Measurements from ENCODE around the gene TNFRSF1A. TPM values are rescaled to one million over a fixed set of nuclear protein-coding genes. Genes with fewer than 3 reads are reported as not detected.

The TNFRSF1A gene
- total and polyA plus RNA-seq, 2 of the 13 experiments (the other 11 are each of a cell fraction or from before 2014, with no cell fraction given) = 41.5 to 61.2 TPM

GRCh38 chr12:6341417-6342139 lies at the start of gene TNFRSF1A (continued):
- TF ChIP-seq HDAC1 (CRISPR knock-in tag; IDR thresholded peaks at IDR 0.05) (peak; percentile 81), NFKB2 (CRISPR knock-in tag; IDR thresholded peaks at IDR 0.05; ENCODE audit: borderline replicate concordance) (peak; percentile 45; the same call in 1 of the 2 replicates), ZNF547 (CRISPR knock-in tag; IDR thresholded peaks at IDR 0.05) (0 out of 2 replicates have a peak, but pooled peaks have one; percentile 21), ZNF780A (CRISPR knock-in tag; IDR thresholded peaks at IDR 0.05) (peak; percentile 67; the same call in 1 of the 2 replicates), TEAD3 (CRISPR knock-in tag; optimal IDR thresholded peaks at IDR 0.05; ENCODE audit: borderline replicate concordance) (peak; percentile 10), ZNF18 (CRISPR knock-in tag; IDR thresholded peaks at IDR 0.05; ENCODE audit: insufficient replicate concordance) (peak; percentile 3), ZNF878 (CRISPR knock-in tag; IDR thresholded peaks at IDR 0.05) (0 out of 2 replicates have a peak, but pooled peaks have one; percentile 38), ZNF766 (CRISPR knock-in tag; IDR thresholded peaks at IDR 0.05; ENCODE audit: borderline replicate concordance) (no peak; the same call in 1 of the 2 replicates), CERS6 (CRISPR knock-in tag; IDR thresholded peaks at IDR 0.05) (peak; percentile 36; the same call in 1 of the 2 replicates), ZMYM3 (CRISPR knock-in tag; IDR thresholded peaks at IDR 0.05) (peak; percentile 79; the same call in 1 of the 2 replicates), ZBTB8A (CRISPR knock-in tag; IDR thresholded peaks at IDR 0.05; ENCODE audit: borderline replicate concordance, low read depth) (0 out of 2 replicates have a peak, but pooled peaks have one; percentile 33), ZNF687 (CRISPR knock-in tag; IDR thresholded peaks at IDR 0.05) (peak; percentile 89), HIVEP1 (CRISPR knock-in tag; IDR thresholded peaks at IDR 0.05) (no peak), ZNF101 (CRISPR knock-in tag; IDR thresholded peaks at IDR 0.05; ENCODE audit: borderline replicate concordance, low read depth) (0 out of 2 replicates have a peak, but pooled peaks have one; percentile 20), ZNF737 (CRISPR knock-in tag; IDR thresholded peaks at IDR 0.05; ENCODE audit: borderline replicate concordance) (0 out of 2 replicates have a peak, but pooled peaks have one; percentile 22), BRCA1 (CRISPR knock-in tag; IDR thresholded peaks at IDR 0.05) (0 out of 2 replicates have a peak, but pooled peaks have one; percentile 38), ZNF570 (CRISPR knock-in tag; IDR thresholded peaks at IDR 0.05; ENCODE audit: borderline replicate concordance) (peak; percentile 46; the same call in 1 of the 2 replicates), ZNF232 (CRISPR knock-in tag; IDR thresholded peaks at IDR 0.05; ENCODE audit: borderline replicate concordance) (peak; percentile 52; the same call in 1 of the 2 replicates), MTERF4 (CRISPR knock-in tag; IDR thresholded peaks at IDR 0.05) (peak; percentile 59; the same call in 1 of the 2 replicates), ZNF44 (CRISPR knock-in tag; IDR thresholded peaks at IDR 0.05) (peak; percentile 28; the same call in 1 of the 2 replicates), DNMT1 (CRISPR knock-in tag; IDR thresholded peaks at IDR 0.05) (peak; percentile 49; the same call in 1 of the 2 replicates)
